Stimulated activated CD4-positive, alpha-beta T cell treated with anti-CD3 and anti-CD28 coated beads, Interleukin-15, amount 100 ng/mL, for 1 hour (primary cell): ENCODE data around the gene EMILIN3.

Experiments
- DNase-seq, 2 donors: peaks; one replicate each; pipeline ENCODE4 v3.0.0-alpha.2; 2020; ENCODE audit warnings: low read depth in 1 of 2, low spot score in 1 of 2

EMILIN3 gene

DNA sequence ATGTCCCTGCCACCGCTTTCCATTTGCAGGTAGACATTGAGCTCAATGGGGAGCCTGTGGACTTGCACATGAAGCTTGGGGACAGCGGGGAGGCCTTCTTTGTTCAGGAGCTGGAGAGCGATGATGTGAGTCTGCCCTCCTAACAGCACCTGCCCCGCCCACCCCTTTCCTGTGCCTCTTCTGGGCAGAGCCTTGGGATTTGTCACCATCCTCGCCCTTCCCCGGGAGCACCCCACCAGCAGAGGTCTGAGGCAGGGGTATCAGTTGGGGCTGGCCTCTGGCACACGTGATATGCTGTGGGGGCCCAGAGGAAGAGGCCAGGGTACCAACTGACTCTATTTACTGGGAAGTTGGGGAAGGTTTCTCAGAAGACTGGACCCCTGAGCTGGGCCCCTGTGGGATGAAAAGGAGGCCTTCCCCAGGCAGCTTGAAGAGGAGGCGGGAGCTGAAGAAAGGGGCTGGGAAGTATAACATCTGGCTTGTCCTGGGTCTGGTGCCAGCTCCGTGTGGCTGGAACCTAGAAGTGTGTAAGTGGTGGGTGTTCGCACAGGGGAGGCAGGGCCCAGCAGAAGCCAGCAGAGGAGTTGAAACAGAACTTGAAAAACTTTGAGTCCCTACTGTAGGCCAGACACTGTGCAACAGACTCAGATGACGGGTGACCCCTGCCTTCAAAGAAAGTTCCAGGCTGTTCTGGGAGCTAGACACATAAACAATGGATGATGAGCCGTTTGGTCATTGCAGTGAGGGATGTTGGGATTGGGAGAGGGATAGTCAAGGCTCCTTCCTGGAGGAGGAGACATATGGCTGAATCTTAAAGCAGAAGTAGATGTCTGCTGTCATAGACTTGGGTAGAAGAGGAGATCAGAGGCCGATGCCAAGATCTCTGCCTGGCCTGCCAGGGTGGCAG lies 18.8 kb downstream of the EMILIN3 start:
- no peak for DNase-seq

DNA sequence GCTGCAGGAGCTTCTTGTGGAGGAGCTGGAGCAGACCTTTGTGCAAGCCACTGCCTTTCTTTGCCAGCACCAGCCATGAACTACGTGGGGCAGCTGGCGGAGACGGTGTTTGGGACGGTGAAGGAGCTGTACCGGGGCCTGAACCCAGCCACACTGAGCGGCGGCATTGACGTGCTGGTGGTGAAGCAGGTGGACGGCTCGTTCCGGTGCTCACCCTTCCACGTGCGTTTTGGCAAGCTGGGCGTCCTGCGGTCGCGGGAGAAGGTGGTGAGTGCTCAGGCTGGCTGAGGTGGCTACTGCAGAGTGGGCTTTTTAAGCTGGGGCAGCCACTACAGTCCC lies 20.9 kb downstream of the EMILIN3 start:
- DNase-seq = no peak

DNA sequence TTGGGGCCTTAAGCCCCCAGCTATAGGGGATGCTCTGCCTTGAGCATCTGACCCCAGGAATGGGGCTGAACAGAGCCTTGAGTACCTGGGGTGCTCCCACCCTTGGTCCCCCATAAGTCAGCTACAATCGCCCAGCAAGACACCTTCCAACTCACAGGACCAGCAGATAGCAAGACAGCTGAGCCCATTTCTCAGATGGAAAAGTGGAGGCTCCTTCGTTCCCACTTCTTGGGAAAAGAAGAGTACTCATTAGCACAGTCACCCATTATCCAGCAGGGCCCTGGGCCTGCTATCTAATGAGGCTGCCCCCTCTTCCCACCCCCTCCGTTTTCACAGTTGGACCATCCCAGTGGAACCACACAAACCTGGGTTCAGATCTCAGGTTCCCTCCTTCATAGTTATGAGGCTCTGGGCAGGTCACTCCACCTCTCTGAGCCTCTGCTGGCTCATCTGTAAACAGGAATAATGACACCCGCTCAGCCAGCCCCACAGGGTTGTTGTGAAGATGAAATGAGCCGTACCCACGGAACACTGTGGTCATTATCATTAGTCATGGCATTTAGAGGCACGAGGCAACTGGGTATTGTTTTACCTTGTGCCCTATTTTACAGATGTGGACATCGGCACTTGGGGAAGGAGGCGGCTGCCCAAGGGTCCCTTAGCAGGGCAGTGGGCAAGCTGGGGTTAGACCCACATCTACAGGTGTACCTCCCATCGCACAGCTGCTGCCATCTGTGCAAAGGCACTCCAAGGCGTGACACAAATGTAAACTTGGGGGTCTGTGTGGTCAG lies 21.5 kb downstream of the EMILIN3 start:
- DNase-seq = no peak

DNA sequence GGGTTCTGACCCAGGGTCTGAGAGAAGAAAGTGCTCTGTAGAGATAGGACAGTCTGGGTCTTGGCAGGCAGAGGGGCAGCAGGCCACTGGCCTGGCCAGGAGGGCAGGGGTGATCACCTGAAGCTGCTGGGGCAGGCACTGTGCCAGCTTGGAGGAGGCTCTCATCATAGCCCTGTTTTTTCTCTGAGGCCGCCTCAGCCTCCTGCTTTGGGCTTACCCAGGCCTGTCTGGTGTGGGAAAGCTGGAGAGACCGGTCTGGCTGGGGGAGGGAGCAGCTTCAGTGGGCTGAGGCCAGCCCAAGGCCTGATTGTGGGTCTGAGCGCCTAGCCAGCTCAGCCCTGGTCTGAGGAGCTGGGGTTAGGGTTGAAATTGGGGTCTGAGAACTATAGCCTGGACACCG lies 22.1 kb downstream of the EMILIN3 start:
- DNase-seq = no peak

DNA sequence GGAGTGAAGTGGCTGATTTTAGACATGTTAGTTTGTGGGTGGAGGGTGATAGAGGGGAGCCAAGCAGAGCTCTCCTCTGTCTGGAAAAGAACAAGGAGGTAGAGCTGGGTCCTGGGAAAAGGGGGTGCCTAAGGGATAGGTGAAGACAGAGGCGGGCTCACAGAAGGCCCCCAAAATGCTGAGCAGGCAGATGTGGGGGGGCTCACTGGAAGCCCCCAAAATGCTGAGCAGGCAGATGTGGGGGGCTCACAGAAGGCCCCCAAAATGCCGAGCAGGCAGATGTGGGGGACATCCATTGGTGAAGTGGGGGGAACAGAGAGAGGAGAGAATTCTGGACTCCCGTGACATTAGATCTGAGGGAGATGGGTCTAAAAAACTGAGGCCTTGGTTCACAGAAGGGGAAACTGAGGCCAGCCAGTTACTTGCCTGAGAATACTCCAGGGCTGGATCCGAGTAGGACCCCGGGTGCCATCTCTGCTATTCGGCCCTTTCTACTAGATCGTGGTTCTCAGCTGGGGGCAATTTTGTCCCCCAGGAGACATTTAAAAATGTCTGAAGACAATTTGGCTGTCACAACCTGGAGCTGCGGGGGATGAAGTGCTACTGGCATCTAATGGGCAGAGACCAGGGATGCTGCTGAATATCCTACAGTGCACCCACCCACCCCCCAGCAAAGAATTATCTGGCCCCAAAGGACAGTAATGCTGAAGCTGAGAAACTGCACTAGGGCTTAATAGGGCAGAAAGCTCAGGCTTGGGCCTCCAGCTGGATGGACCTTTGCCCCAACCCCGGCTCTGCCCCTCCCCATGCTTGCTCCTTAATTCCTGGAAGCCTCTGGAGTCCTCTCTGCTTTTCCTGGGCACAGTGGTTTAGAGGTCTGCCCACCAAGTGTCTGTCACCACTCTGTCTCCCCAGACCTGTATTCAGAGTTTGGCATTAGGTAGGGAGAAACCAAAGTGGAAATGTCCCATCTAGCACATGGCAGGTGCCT lies 23.8 kb downstream of the EMILIN3 start:
- no peak for DNase-seq

DNA sequence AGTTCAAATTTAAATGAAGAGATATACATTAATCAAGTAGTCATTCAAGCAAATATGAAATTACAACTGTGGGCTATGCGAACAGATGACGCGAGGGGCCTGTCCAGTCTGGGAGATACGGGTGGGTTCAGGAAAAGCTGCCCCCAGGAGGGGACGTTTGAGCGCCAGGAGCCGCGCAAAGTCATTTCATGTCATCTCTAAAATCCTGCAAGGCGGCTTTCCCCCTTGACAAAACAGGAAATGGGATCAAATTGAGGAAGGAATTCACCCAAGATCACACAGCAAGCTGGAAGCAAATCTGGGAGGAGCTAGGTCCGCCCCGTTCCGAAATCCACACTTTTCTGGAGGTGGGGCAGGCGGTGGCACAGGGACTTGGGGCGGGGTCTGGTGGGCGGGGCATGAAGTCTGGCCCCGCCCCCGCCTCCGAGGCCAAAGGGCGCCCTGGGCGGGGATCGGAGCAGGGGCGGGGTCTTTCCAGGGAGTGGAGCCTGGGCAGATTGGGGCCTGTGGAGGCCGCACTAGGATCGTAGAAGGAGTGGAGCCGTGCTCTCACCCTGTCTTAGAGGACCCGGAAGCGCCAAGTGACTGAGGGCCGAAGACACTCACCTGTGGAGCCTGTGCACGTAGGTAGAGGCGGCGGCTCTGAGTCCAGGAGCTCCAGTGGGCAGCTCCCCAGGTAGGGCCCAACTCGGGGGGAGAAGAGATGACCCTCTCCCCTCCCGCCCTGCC lies 26.1 kb downstream of the EMILIN3 start, which contains the start of gene LPIN3:
TSS of gene LPIN3 (plus strand) at position 495 of the 729 bp plus-strand sequence. CDS start 4,983 bp downstream, outside the sequence.
- peak; percentile 13 to 37 for DNase-seq

- DNase-seq = peak; percentile 65 to 78
These were observed 26.7 kb downstream of the EMILIN3 start for GRCh38 chr20:41339957-41340326.

DNA sequence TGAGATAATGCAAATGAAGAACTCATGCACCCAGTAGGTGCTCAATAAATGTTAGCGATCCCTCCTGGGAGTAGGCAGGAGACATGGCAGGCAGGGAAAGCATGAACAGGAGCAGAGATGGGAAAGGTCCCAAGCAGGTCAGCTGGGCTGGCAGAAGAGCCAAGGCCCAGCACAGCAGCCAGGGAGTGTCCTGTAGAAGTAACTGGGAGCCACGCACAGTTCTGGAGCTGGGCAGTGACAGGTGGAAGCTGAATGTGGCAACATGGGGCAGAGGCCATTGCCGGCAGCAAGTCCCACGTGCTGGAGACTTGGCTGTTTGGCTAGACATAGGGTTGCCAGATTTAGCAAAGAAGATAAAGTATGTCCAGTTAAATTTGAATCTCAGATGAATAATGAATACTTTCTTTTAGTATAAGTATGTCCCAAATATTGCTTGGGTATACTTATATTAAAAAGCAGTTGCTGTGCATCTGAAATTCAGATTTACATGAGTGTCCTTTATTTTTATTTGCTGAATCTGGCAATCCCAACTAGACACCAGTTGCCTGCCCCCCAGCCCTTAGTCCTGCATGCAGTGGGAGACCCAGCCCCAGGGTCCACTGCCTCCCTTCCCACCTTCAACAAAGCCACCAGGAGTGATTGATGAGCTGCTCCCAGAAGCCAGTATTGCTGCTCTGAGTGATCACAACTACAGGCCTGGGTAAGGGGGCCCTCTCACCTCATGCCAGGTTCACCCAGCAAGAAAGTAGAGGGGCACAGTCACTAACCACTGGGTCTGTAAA lies 29.7 kb downstream of the EMILIN3 start:
- no peak for DNase-seq

DNA sequence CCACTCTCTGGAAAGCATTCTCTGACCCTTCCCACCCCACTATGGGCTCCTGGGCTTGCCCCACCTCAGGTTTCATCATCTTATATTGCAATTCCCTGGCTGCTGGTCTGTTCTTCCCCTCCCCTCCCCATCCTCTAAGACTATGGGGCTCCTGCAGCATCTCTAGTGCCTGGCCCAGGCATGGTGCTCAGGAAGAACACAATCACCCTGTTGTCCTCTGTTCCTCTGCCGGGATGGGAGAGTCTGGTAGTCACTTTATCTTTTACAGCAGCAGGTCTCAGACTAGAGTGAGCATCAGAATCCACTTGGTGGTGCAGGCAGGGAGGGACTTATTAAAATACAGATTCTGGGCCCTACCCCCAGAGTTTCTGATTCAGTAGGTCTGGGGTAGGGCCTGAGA lies 31.0 kb downstream of the EMILIN3 start:
- no peak for DNase-seq

DNA sequence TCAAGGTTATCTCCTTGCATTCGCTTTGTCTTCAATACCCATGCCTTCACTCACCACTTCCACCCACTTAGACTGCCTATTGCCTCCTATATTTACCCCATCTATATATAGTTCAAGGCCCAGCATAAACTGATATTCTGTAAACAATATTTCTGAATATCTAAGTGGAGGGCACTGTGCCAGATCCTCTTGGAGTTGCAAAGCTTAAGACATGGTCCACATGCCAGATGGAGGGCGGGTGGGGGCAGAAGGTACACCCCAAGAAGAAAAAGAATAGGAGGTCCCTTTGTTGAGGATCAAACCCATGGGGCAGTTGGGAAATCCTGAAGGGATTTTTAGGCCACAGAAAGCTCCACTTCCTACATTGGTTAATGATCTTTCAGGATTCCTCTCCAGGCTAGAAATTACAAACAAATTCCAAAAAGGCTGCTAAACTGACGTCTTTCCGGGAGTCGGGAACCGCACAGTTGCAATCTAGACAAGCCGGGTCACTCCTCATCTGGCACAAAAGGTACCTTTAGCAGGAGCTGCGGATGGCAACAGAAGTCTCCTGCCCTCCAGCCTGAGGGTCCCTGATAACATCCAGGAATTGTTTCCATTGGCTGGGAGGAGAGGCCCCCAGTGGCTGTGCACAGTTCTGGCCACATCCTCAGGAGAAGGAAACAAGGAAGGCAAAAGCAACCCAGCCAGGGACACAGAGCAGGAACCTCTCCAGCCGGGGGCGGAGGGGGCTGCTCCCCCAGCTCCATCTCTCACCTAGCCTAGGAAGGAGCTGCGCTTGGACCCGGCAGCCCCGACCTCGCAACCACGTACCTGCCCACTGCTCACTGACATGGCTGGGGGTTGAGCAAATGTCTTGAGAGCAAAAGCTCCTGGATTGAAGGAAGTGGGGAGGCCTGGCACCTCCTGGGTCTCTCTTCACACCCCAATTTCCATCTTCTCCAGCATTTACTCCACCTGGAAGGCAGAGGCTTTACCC lies 31.9 kb downstream of the EMILIN3 start:
- DNase-seq = no peak

- no peak for DNase-seq
These were observed 32.6 kb downstream of the EMILIN3 start for GRCh38 chr20:41334036-41334435.

GRCh38 chr20:41331731-41332130 lies 34.9 kb downstream of the EMILIN3 start:
- no peak for DNase-seq

GRCh38 chr20:41330941-41331340 lies 35.7 kb downstream of the EMILIN3 start:
- DNase-seq = no peak

- DNase-seq = no peak
These were observed 36.3 kb downstream of the EMILIN3 start for GRCh38 chr20:41330343-41330720.

DNA sequence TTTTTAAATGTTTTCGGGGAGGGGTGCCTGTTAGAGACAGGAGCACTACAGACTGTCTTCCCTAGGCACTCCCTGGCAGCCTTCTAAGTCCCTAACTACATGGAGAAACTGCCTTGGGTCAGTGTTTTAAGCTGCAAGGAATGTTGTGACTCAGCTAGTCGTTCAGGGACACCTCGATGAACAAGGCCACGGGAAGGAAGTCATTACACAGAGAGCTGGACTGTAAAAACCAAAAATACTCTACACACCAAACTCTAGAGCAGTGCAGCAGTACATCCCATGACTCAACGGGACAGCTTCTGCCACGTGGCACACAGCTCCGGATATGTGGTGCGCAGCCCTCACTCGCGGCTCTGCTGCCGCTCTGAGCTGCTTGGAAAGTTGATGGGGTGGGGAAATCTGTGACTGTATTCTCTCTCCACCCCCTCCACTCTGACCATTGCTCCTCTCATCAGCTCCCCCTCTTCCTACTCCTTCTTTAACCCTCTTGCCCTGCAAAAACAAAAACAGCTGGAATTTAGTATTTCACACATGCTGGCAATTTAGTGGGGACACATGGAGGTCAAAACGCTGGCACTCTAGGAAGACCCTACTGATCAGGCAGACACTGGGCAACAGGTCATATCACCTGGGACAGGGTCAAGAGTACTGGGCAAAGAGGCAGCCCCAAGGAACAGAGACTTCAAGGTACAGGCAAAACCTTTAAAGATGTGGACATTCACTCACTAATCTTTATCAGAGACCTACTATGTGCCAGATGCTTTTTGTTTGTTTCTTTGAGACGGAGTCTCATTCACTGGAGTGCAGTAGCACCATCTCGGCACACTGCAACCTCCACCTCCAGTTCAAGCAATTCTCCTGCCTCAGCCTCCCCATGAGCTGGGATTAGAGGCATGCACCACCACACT lies 36.9 kb downstream of the EMILIN3 start:
- peak; percentile 24 to 42 for DNase-seq

DNA sequence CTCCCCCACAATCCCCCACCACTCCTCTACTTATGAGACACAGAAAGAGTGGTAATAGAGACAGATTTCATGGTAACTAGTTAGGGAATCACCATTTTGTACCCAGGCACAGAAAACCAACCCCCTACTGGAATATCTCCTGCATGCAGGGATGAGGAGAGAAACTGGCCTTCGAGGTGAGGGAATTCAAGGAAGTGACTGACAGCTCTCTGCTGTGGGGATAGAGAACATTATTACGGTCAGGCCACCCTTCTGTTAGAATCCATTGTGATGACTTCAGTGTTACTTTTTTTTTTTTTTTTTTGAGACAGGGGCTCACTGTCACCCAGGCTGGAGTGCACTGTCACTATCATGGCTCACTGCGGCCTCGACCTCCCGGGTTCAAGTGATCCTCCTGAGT lies 39.4 kb downstream of the EMILIN3 start:
- no peak for DNase-seq

GRCh38 chr20:41320976-41321375 lies 45.6 kb downstream of the EMILIN3 start:
- no peak for DNase-seq
